Mucosa of descending colon (tissue), 3 donors: ENCODE results near the gene IFNLR1. TPM values are rescaled to one million over a fixed set of nuclear protein-coding genes. Genes with fewer than 3 reads are reported as not detected.
"Not testable (repeated sequence)": the region's sequence is repeated elsewhere in the genome, so short reads cannot be mapped to it uniquely, and the experiment has no call there.

Experiments used
- ATAC-seq: fragments of 200-7000 bp; cut with Tn5 transposase; one replicate; pipeline ENCODE4 v1.9.1; 2020; ENCODE audit warnings: mild to moderate bottlenecking, moderate library complexity
- DNase-seq, 3 donors: peaks; one replicate each; pipeline ENCODE4 v3.0.0-alpha.2; 2020
- H3K36me3 ChIP-seq: fragments of 200-600 bp; one replicate; pipeline ENCODE4 v1.8.0; 2021; ENCODE audit warnings: low read depth, mild to moderate bottlenecking
- H3K4me1 ChIP-seq: fragments of 200-600 bp; one replicate; pipeline ENCODE4 v1.8.0; 2021; ENCODE audit warnings: low read depth, mild to moderate bottlenecking
- H3K4me3 ChIP-seq: fragments of 200-600 bp; one replicate; pipeline ENCODE4 v1.8.0; 2021; ENCODE audit warnings: mild to moderate bottlenecking
- H3K9me3 ChIP-seq: fragments of 200-600 bp; one replicate; pipeline ENCODE4 v1.8.0; 2021; ENCODE audit warnings: mild to moderate bottlenecking
- intact Hi-C, 2 donors: fragments of 100-400 bp; cut with DNase I in 1 of 2; cut with micrococcal nuclease in 1 of 2; formaldehyde crosslinking; loops; one replicate each; pipeline versions ENCODE4 v1.11.0 to v1.11.1; 2022; cut with DNase I, micrococcal nuclease
- total RNA-seq, 3 donors: library from RNA; stranded (reverse); fragmentation: NEBNext Ultra II Directional in 2 of 3; extraction: Animal tissue kit (Norgen Biotek cat#: 25700) in 2 of 3; gene quantifications; one replicate each; pipeline versions ENCODE4 v1.2.1 to v1.2.4, GENCODE V29; 2021 to 2023
- TF ChIP-seq, protein P1 (sequence below): fragments of 200-600 bp; IDR thresholded peaks from one replicate; pipeline ENCODE4 v1.8.0; 2022; ENCODE audit warnings: antibody characterized with exemption, mild to moderate bottlenecking
- donor health status: DM: no; HTN: no; CAD: no; lungs with moderate emphysema.
- donor health status: DM: no; HTN: no; CAD: no.
- donor health status: DM: no; HTN: yes; CAD: no.

IFNLR1 gene
- total RNA-seq, 3 donors from 2014 or later, result 5.3 to 24.0 (median 18.8) TPM

DNA sequence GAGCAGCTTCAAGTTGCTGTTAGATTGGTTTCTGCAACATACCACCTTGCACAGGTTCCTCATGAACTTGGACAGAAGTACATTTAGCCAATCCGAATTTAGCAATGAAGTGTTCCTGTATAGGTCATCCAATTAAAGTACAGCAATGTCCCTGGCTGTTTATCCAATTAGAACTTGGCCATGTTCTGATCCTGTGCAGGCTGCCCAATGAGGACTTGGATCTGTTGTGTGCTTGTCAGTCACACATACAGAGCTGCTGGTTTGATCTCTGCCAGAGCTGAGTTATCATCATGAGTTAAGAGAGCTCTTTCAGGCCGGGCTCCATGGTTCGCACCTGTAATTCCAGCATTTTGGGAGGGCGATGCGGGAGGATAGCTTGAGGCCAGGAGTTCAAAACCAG is 22.0 kb upstream of the IFNLR1 start:
- ATAC-seq (no peak), DNase-seq (no peak)
- intact Hi-C loops, result no loop called here
- Histone ChIP-seq H3K36me3 (no peaks in the 10 kb centered on the region), H3K4me1 (no peaks in the 10 kb centered on the region), H3K4me3 (no peak overlapping the region), H3K9me3 (no peaks in the 10 kb centered on the region)
- TF ChIP-seq, protein P1, sequence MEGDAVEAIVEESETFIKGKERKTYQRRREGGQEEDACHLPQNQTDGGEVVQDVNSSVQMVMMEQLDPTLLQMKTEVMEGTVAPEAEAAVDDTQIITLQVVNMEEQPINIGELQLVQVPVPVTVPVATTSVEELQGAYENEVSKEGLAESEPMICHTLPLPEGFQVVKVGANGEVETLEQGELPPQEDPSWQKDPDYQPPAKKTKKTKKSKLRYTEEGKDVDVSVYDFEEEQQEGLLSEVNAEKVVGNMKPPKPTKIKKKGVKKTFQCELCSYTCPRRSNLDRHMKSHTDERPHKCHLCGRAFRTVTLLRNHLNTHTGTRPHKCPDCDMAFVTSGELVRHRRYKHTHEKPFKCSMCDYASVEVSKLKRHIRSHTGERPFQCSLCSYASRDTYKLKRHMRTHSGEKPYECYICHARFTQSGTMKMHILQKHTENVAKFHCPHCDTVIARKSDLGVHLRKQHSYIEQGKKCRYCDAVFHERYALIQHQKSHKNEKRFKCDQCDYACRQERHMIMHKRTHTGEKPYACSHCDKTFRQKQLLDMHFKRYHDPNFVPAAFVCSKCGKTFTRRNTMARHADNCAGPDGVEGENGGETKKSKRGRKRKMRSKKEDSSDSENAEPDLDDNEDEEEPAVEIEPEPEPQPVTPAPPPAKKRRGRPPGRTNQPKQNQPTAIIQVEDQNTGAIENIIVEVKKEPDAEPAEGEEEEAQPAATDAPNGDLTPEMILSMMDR, result no peak

DNA sequence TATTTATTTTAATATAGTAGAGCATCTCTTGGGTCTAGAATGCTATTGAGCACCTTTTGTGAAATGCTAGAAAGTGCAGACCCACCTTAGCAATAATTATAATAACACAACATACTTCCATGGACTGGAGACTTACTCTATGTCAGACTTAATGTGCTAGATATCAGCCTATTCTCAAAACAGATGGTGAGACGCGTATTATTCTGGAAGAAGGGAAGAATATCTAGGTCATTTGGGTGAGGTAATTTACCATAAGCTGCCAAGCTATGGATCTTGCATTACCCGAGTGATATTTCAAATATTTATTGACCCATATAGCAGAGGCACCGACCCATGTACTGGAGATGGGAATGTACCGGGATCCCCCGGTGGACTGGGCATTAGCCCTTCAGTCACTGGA is 20.6 kb upstream of the IFNLR1 start:
- Histone ChIP-seq H3K4me3 (no peak overlapping the region), H3K36me3 (no peaks in the 10 kb centered on the region), H3K9me3 (no peaks in the 10 kb centered on the region), H3K4me1 (no peaks in the 10 kb centered on the region)
- TF ChIP-seq, protein P1, result no peak
- DNase-seq, result no peak
- ATAC-seq, result no peak
- intact Hi-C loops, result no loop called here

- H3K36me3 ChIP-seq, DNase-seq, H3K4me3 ChIP-seq, intact Hi-C loops, ATAC-seq, H3K4me1 ChIP-seq, H3K9me3 ChIP-seq: not testable (repeated sequence)
These were observed 20.3 kb upstream of the IFNLR1 start for GRCh38 chr1:24207395-24207687.

GRCh38 chr1:24206516-24207394 is 19.7 kb upstream of the IFNLR1 start:
- peak; percentile 3 for ATAC-seq

DNA sequence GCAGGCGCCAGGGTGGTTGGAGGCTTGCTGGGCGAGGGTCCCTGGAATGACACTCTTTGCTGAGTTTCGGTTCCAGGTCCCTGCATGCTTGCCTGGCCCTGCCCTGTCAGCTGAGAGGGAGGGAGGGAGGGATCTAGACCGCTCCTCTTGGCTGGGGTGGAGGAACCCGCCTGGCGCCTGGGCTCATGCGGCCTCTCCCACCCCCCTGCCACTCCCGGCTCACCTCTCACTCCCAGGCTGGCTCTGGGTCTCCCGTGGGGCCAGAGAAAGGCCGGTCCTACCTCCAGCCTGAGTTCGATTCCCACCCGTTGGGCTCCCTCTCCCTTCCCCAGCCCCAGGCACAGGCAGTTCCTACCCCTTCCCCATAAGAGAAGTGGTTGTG is 19.0 kb upstream of the IFNLR1 start:
- Histone ChIP-seq H3K36me3 (no peaks in the 10 kb centered on the region), H3K9me3 (no peaks in the 10 kb centered on the region), H3K4me1 (peaks cover 4% of the 10 kb centered on the region), H3K4me3 (no peak overlapping the region)
- no peak for DNase-seq
- ATAC-seq, result no peak
- intact Hi-C loops, result no loop called here
- TF ChIP-seq, protein P1, result no peak

More at GRCh38 chr1:24206516-24207394, 19.7 kb upstream of the IFNLR1 start:
- TF ChIP-seq, protein P1, result no peak
- H3K4me3 ChIP-seq, result no peak overlapping the region
- peaks cover 4% of the 10 kb centered on the region for H3K4me1 ChIP-seq
- DNase-seq, result peak in 1 of 3 donors; percentile 24
- H3K9me3 ChIP-seq, result no peaks in the 10 kb centered on the region
- no peaks in the 10 kb centered on the region for H3K36me3 ChIP-seq
- intact Hi-C loops, result no loop called here

DNA sequence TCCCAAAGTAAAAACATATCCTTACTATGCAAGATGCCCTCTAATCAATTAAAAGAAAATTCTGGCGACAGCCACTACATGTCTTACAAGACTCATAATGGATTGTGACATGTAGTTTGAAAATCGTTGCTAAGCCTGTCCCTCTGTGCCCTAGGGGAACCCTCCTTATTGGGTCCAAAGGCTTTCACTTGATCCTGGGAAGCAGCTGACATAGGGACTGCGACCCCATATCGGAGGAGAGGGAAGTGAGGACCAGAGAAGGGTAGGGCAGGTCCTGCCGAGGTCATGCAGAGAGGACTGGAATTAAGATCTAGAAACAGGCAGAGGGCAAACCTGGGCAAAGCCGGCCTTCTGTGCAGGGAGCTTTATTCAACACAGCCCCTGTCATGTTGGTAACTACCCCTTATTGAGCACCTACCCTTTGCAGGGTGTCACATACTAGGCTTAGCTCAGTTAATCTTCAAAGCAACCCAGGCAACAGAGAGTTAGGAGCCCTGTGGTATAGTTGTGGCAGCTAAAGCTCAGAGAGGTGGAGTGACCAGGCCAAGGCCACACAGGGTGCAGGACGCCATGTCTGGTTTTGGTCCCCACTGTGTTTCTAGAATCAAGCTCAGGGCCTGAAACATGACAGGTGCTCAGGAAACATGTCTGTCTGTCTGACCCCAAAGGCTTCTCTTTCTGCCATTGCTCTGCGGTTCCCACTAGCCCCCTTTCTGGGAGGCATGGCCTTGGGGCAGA is 18.4 kb upstream of the IFNLR1 start:
- no peak for DNase-seq
- intact Hi-C loops, result no loop called here
- no peak for ATAC-seq

More for the DNA sequence above, 18.4 kb upstream of the IFNLR1 start:
- TF ChIP-seq, protein P1, result no peak
- Histone ChIP-seq H3K36me3 (no peaks in the 10 kb centered on the region), H3K9me3 (no peaks in the 10 kb centered on the region), H3K4me1 (peaks cover 4% of the 10 kb centered on the region), H3K4me3 (no peak overlapping the region)
